Colonic mucosa (tissue), 4 donors: Measurements from ENCODE around the gene LRRC14B. TPM values are rescaled to one million over a fixed set of nuclear protein-coding genes. Genes with fewer than 3 reads are reported as not detected.

ENCODE experiments used
- DNase-seq: peaks from one replicate; pipeline ENCODE4 v3.0.0-alpha.2; 2020
- H3K27ac ChIP-seq: fragments of 200-600 bp; one replicate; pipeline ENCODE4 v1.8.0; 2021
- H3K27me3 ChIP-seq: fragments of 200-600 bp; one replicate; pipeline ENCODE4 v1.8.0; 2021
- H3K36me3 ChIP-seq: fragments of 200-600 bp; one replicate; pipeline ENCODE4 v1.8.0; 2021
- H3K4me1 ChIP-seq: fragments of 200-600 bp; one replicate; pipeline ENCODE4 v1.8.0; 2021; ENCODE audit warnings: mild to moderate bottlenecking
- H3K4me3 ChIP-seq: fragments of 200-600 bp; one replicate; pipeline ENCODE4 v1.8.0; 2021
- H3K9ac ChIP-seq, 2 donors: one replicate each; pipeline ENCODE4 v1.7.0; 2013; ENCODE audit warnings: control low read depth in 2 of 2, low read depth in 2 of 2, low read length in 2 of 2
- H3K9me3 ChIP-seq: fragments of 200-600 bp; one replicate; pipeline ENCODE4 v1.8.0; 2021
- CTCF ChIP-seq: fragments of 200-600 bp; IDR thresholded peaks from one replicate; pipeline ENCODE4 v1.8.0; 2022; ENCODE audit warnings: antibody characterized with exemption, mild to moderate bottlenecking
- intact Hi-C: fragments of 100-400 bp; cut with DNase I; formaldehyde crosslinking; loops from one replicate; pipeline ENCODE4 v1.14.1; 2022
- total RNA-seq, 2 donors: library from RNA; stranded (reverse); fragmentation: NEBNext Ultra II Directional in 1 of 2; extraction: Animal tissue kit (Norgen Biotek cat#: 25700) in 1 of 2; gene quantifications; one replicate each; pipeline ENCODE4 v1.2.1, GENCODE V29; 2021
- donor health status: healthy.
- donor health status: DM: no; HTN: no; CAD: no.
- donor health status: DM: no; HTN: no; CAD: no.

LRRC14B gene
- total RNA-seq, 2 donors from 2014 or later = not detected

GRCh38 chr5:169071-169727 is 22.1 kb upstream of the LRRC14B start:
- Histone ChIP-seq H3K27me3 (no peaks in the 10 kb centered on the region), H3K27ac (no peak overlapping the region), H3K9ac (peak overlapping the region in 1 of 2 donors; percentile 24), H3K4me3 (no peak overlapping the region), H3K9me3 (no peaks in the 10 kb centered on the region), H3K36me3 (no peaks in the 10 kb centered on the region), H3K4me1 (no peaks in the 10 kb centered on the region)
- no peak for TF ChIP-seq CTCF
- no peak for DNase-seq
- intact Hi-C loops = no loop called here

GRCh38 chr5:169728-170094 is 21.6 kb upstream of the LRRC14B start:
- Histone ChIP-seq H3K27me3 (no peaks in the 10 kb centered on the region), H3K27ac (no peak overlapping the region), H3K4me1 (no peaks in the 10 kb centered on the region), H3K36me3 (no peaks in the 10 kb centered on the region), H3K4me3 (no peak overlapping the region), H3K9ac (peak overlapping the region in 1 of 2 donors; percentile 24), H3K9me3 (no peaks in the 10 kb centered on the region)
- DNase-seq = no peak
- intact Hi-C loops = no loop called here
- TF ChIP-seq CTCF = no peak

GRCh38 chr5:170971-171800 is 20.1 kb upstream of the LRRC14B start:
- Histone ChIP-seq H3K9ac (no peak overlapping the region), H3K36me3 (no peaks in the 10 kb centered on the region), H3K27me3 (no peaks in the 10 kb centered on the region), H3K9me3 (no peaks in the 10 kb centered on the region), H3K4me3 (no peak overlapping the region), H3K4me1 (no peaks in the 10 kb centered on the region), H3K27ac (no peak overlapping the region)
- DNase-seq = no peak
- TF ChIP-seq CTCF = no peak
- intact Hi-C loops = no loop called here

GRCh38 chr5:171801-172331 is 19.4 kb upstream of the LRRC14B start:
- H3K4me3 ChIP-seq = no peak overlapping the region
- no peaks in the 10 kb centered on the region for H3K36me3 ChIP-seq
- no peaks in the 10 kb centered on the region for H3K4me1 ChIP-seq
- TF ChIP-seq CTCF = no peak
- no peaks in the 10 kb centered on the region for H3K9me3 ChIP-seq
- intact Hi-C loops = no loop called here
- DNase-seq = no peak
- H3K9ac ChIP-seq = no peak overlapping the region
- no peaks in the 10 kb centered on the region for H3K27me3 ChIP-seq
- no peak overlapping the region for H3K27ac ChIP-seq

GRCh38 chr5:172421-172820 is 18.9 kb upstream of the LRRC14B start:
- Histone ChIP-seq H3K9ac (no peak overlapping the region), H3K4me1 (no peaks in the 10 kb centered on the region), H3K4me3 (no peak overlapping the region), H3K27ac (no peak overlapping the region), H3K36me3 (no peaks in the 10 kb centered on the region), H3K27me3 (no peaks in the 10 kb centered on the region), H3K9me3 (no peaks in the 10 kb centered on the region)
- no peak for DNase-seq
- no peak for TF ChIP-seq CTCF
- intact Hi-C loops = no loop called here
